GM19467 (cell line): ENCODE measurements around the gene NTNG1.
A peak's percentile ranks its signal among the peaks of the same experiment; 100 is the strongest.

Experiments
- ATAC-seq: cut with Tn5 transposase; IDR thresholded peaks from one replicate; pipeline ENCODE4 v1.9.1; 2021; ENCODE audit warnings: mild to moderate bottlenecking, moderate library complexity; ENCODE audit not compliant: unreplicated experiment

The NTNG1 gene

GRCh38 chr1:107389410-107390396, 248.9 kb downstream of the NTNG1 start:
- ATAC-seq: no peak

GRCh38 chr1:107394301-107394700, 253.5 kb downstream of the NTNG1 start:
- no peak for ATAC-seq

GRCh38 chr1:107401704-107402103, 260.9 kb downstream of the NTNG1 start:
- ATAC-seq: no peak

- no peak for ATAC-seq
These were observed 263.9 kb downstream of the NTNG1 start for GRCh38 chr1:107404756-107405155.

GRCh38 chr1:107405236-107405635, 264.4 kb downstream of the NTNG1 start:
- no peak for ATAC-seq

GRCh38 chr1:107407011-107407410, 266.2 kb downstream of the NTNG1 start:
- ATAC-seq: no peak

- ATAC-seq: no peak
These were observed 272.7 kb downstream of the NTNG1 start for GRCh38 chr1:107413546-107413945.

GRCh38 chr1:107413951-107414350, 273.1 kb downstream of the NTNG1 start:
- no peak for ATAC-seq

GRCh38 chr1:107414550-107414949, 273.7 kb downstream of the NTNG1 start:
- ATAC-seq: no peak

GRCh38 chr1:107415241-107415640, 274.4 kb downstream of the NTNG1 start:
- no peak for ATAC-seq

- ATAC-seq: no peak
These were observed 278.2 kb downstream of the NTNG1 start for GRCh38 chr1:107419003-107419402.

- no peak for ATAC-seq
These were observed 282.1 kb downstream of the NTNG1 start for GRCh38 chr1:107422901-107423300.

GRCh38 chr1:107430540-107431228, 289.8 kb downstream of the NTNG1 start:
- ATAC-seq: peak; percentile 77

- no peak for ATAC-seq
These were observed 291.3 kb downstream of the NTNG1 start for GRCh38 chr1:107432108-107432507.

- ATAC-seq: no peak
These were observed 292.2 kb downstream of the NTNG1 start for GRCh38 chr1:107433068-107433467.

- no peak for ATAC-seq
These were observed 293.0 kb downstream of the NTNG1 start for GRCh38 chr1:107433635-107434360.

GRCh38 chr1:107434361-107434693, 293.5 kb downstream of the NTNG1 start:
- no peak for ATAC-seq

- no peak for ATAC-seq
These were observed 295.9 kb downstream of the NTNG1 start for GRCh38 chr1:107436552-107437241.

- ATAC-seq: no peak
These were observed 298.7 kb downstream of the NTNG1 start for GRCh38 chr1:107439567-107439966.

GRCh38 chr1:107442551-107442950, 301.7 kb downstream of the NTNG1 start:
- no peak for ATAC-seq

- ATAC-seq: no peak
These were observed 302.2 kb downstream of the NTNG1 start for GRCh38 chr1:107443027-107443426.
